NCI-H226 (cell line): Measurements from ENCODE around the gene POTEE.
"Not testable (repeated sequence)": the region's sequence is repeated elsewhere in the genome, so short reads cannot be mapped to it uniquely, and the experiment has no call there.

Experiments
- DNase-seq: peaks from one replicate; pipeline ENCODE4 v3.0.0-alpha.2; 2015

POTEE gene

GRCh38 chr2:131209030-131209772 lies at the start of gene POTEE:
TSS of gene POTEE (plus strand) at chr2:131209536. CDS start at chr2:131218403, 8,867 bp downstream.
- not testable (repeated sequence) for DNase-seq

GRCh38 chr2:131165562-131165961 lies 43.8 kb upstream of the POTEE start:
- not testable (repeated sequence) for DNase-seq

GRCh38 chr2:131168538-131168937 lies 40.8 kb upstream of the POTEE start:
- no peak for DNase-seq

GRCh38 chr2:131178050-131178449 lies 31.3 kb upstream of the POTEE start:
- DNase-seq, result not testable (repeated sequence)

- peak; percentile 60 for DNase-seq
These were observed 30.5 kb upstream of the POTEE start for GRCh38 chr2:131178721-131179418.

GRCh38 chr2:131181451-131181850 lies 27.9 kb upstream of the POTEE start:
- peak; percentile 44 for DNase-seq

- DNase-seq, result not testable (repeated sequence)
These were observed 15.9 kb upstream of the POTEE start for GRCh38 chr2:131193421-131193820.

GRCh38 chr2:131196186-131196585 lies 13.2 kb upstream of the POTEE start:
- not testable (repeated sequence) for DNase-seq

GRCh38 chr2:131201098-131201497 lies 8.2 kb upstream of the POTEE start:
- no peak for DNase-seq

GRCh38 chr2:131207839-131208238 lies 1.5 kb upstream of the POTEE start:
- not testable (repeated sequence) for DNase-seq

- not testable (repeated sequence) for DNase-seq
These were observed 403 bp downstream of the POTEE start for GRCh38 chr2:131209773-131210104.

- not testable (repeated sequence) for DNase-seq
These were observed 1.3 kb downstream of the POTEE start for GRCh38 chr2:131210434-131211211.

- DNase-seq, result not testable (repeated sequence)
These were observed 8.1 kb downstream of the POTEE start for GRCh38 chr2:131217238-131217986.

GRCh38 chr2:131235543-131236449 lies 26.5 kb downstream of the POTEE start:
- DNase-seq, result not testable (repeated sequence)
